Duodenal mucosa (tissue), 2 donors: Measurements from ENCODE around the gene IBA57.

ENCODE experiments used
- H3K27ac ChIP-seq: one replicate; pipeline ENCODE4 v1.7.0; 2013; ENCODE audit warnings: low read depth, low read length
- H3K27me3 ChIP-seq, 2 donors: one replicate each; pipeline ENCODE4 v1.7.0; 2013; ENCODE audit warnings: low read length in 2 of 2, control low read depth in 1 of 2; ENCODE audit not compliant: insufficient read depth in 2 of 2, control insufficient read depth in 1 of 2
- H3K36me3 ChIP-seq, 2 donors: one replicate each; pipeline ENCODE4 v1.7.0; 2013; ENCODE audit warnings: low read length in 2 of 2, control low read depth in 1 of 2; ENCODE audit not compliant: insufficient read depth in 2 of 2, control insufficient read depth in 1 of 2
- H3K4me1 ChIP-seq, 2 donors: one replicate each; pipeline ENCODE4 v1.7.0; 2013; ENCODE audit warnings: low read length in 2 of 2, control low read depth in 1 of 2; ENCODE audit not compliant: insufficient read depth in 2 of 2, control insufficient read depth in 1 of 2
- H3K4me3 ChIP-seq, 2 donors: one replicate each; pipeline ENCODE4 v1.7.0; 2013; ENCODE audit warnings: low read length in 2 of 2, low read depth in 1 of 2
- H3K9ac ChIP-seq, 2 donors: one replicate each; pipeline ENCODE4 v1.7.0; 2013; ENCODE audit warnings: low read length in 2 of 2, low read depth in 1 of 2
- H3K9me3 ChIP-seq, 2 donors: one replicate each; pipeline ENCODE4 v1.7.0; 2013; ENCODE audit warnings: low read length in 2 of 2, control low read depth in 1 of 2; ENCODE audit not compliant: control insufficient read depth in 1 of 2

The IBA57 gene

DNA sequence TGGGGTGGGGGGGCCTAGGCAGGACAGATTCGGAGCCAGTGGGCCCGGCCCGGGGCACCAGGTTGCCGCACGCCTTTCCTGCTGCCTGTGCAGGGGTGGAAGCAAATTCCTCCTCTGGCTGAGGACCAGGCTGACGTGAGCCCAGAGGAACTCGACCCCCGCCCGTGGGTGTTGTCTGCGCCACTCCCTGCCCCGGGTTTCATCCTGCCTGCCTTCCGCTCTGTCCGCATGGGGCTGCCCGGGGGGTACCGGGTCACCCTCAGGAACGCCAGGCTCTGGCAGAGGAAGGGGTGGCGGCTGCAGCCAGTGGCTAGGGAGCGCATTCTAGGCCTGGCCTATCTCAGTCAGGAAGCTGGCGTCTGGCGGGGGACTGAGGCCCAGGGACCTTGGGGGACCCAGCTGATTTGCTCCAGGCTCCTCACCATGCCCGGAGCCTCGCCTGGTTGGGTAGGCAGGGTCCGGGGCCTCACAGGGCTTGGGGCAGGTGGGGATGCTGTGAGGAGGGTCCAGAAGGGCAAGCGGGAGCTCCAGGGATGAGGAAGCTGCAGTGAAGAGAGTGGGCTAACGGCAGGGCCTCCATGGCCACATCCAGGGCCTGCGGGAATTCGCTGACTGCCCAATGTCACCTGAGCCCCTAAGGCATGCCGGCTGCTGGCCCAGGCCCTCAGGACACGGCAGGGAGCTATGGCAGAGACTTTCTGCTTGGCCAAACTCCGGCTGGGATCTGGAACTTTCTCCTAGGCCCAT lies 2.4 kb upstream of the IBA57 start:
- Histone ChIP-seq H3K9ac (peak overlapping the region in 1 of 2 donors; percentile 25), H3K27me3 (peaks cover 0 to 2% of the 10 kb centered on the region in 2 donors), H3K9me3 (no peaks in the 10 kb centered on the region), H3K27ac (peak overlapping the region; percentile 62), H3K36me3 (no peaks in the 10 kb centered on the region), H3K4me1 (peaks cover 28 to 34% of the 10 kb centered on the region in 2 donors), H3K4me3 (no peak overlapping the region)

DNA sequence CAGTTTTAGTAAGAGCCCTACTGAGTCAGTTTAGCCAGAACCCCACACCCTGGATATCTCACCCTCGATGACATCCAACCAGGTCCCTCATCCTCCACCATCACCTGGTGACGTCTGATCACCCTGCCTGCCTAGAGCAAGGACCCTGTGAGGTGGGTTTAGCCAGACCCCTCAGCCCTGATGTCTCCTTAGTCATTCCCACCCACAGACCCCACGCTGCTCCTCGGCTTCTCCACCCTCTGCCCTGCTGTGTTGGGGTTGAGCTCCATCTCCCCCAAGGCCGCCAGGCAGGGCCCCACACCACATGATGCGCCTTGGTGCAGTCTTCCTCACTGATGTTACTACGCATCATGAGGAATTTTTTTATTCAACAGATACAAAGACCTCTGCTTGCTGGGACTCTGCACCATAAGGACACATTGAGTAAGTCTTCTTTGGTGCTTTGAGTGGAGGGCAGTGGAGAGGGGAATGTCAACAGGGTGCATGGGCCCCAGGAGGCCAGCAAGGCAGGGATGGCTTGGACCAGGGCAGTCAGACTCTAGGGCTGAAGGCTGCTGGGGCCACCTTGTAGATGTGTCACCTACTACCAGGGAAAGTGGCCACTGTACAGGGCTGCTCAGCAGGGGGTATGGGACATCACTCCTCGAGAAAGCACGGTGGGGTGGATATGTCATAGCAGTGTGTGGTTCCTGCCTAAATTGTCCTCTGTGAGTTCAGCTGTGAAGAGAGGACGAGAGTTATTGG lies 1.7 kb upstream of the IBA57 start:
- Histone ChIP-seq H3K4me3 (no peak overlapping the region), H3K27me3 (no peaks in the 10 kb centered on the region), H3K27ac (no peak overlapping the region), H3K9ac (peak overlapping the region in 1 of 2 donors; percentile 10), H3K4me1 (peaks cover 28 to 34% of the 10 kb centered on the region in 2 donors), H3K36me3 (peaks cover 0 to 2% of the 10 kb centered on the region in 2 donors), H3K9me3 (no peaks in the 10 kb centered on the region)

DNA sequence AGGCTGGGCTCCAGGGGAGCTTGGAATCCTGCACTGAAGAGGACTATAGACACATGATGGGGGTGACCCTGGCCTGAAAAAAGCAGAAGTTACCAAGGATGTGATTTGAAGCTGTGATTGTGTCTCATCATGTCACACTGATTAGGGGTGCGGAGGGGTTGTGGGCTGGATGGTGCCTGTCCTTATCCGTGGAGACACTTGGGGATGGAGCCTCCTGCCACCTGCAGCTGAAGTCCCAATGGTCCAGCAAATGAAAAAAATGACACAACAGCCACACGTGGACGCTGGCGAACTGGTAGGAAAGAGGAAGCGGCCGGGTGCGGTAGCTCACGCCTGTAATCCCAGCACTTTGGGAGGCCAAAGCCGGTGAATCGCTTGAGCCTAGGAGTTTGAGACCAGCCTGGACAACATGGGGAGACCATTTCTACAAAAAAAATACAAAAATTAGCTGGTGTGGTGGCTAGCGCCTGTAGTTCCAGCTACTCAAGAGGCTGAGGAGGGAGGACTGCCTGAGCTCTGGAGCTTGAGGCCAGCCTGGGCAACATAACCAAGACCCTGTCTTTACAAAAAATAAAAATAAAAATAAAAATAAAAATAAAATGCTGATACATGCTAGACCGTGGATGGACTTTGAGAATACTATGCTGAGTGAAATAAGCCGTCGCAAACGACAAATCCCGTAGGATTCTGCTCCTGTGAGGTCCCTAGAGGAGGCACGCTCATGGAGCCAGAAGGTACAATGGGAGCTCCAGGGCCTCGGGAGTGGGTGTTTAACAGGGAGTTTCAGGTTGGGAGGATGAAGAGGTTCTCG lies 838 bp upstream of the IBA57 start:
- Histone ChIP-seq H3K4me3 (peak overlapping the region; percentile 76 to 88), H3K36me3 (peaks cover 0 to 2% of the 10 kb centered on the region in 2 donors), H3K9me3 (no peaks in the 10 kb centered on the region), H3K27me3 (no peaks in the 10 kb centered on the region), H3K4me1 (peaks cover 28 to 34% of the 10 kb centered on the region in 2 donors), H3K9ac (peak overlapping the region; percentile 76 to 91), H3K27ac (peak overlapping the region; percentile 100)

DNA sequence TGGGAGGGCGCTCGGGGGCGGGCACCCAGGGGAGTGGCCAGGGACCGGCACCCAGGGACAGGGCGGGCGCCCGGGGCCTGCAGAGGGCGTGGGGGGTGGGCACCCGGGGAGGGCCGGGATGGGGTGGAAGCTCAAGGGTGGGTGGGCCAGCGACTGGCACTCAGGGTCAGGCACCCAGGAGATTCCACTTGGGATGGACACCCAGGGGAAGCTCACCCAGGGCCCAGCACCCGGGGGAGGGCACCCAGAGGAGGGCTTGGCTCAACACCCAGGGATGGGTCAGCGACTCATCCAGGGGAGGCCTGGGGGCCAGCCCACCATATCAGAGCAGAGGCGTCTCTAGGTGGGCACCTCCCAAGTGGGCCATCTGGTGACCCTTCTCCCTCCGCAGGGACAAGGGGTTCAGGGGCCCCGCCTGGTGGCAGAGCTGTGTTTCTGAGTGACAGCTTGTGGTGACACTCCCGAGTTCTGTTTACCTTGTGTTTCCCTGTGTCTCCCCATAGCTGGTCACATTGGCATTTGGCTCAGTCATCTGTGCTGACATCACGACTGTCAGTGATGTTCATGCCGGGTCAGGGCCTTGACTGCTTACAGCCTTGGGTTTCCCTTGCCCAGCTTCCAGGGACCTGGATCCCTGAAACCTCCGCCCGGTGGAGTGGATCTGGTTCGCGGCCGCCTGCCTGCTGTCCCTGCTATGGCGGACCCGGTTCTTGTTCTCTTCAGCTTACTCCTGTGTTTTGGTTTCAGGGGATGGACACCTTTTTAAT lies 749 bp downstream of the IBA57 start:
- no peaks in the 10 kb centered on the region for H3K27me3 ChIP-seq
- H3K4me3 ChIP-seq: peak overlapping the region; percentile 77 to 91
- peak overlapping the region; percentile 87 to 98 for H3K9ac ChIP-seq
- peak overlapping the region; percentile 100 for H3K27ac ChIP-seq
- H3K9me3 ChIP-seq: no peaks in the 10 kb centered on the region
- peaks cover 27 to 34% of the 10 kb centered on the region in 2 donors for H3K4me1 ChIP-seq
- H3K36me3 ChIP-seq: peaks cover 0 to 2% of the 10 kb centered on the region in 2 donors

DNA sequence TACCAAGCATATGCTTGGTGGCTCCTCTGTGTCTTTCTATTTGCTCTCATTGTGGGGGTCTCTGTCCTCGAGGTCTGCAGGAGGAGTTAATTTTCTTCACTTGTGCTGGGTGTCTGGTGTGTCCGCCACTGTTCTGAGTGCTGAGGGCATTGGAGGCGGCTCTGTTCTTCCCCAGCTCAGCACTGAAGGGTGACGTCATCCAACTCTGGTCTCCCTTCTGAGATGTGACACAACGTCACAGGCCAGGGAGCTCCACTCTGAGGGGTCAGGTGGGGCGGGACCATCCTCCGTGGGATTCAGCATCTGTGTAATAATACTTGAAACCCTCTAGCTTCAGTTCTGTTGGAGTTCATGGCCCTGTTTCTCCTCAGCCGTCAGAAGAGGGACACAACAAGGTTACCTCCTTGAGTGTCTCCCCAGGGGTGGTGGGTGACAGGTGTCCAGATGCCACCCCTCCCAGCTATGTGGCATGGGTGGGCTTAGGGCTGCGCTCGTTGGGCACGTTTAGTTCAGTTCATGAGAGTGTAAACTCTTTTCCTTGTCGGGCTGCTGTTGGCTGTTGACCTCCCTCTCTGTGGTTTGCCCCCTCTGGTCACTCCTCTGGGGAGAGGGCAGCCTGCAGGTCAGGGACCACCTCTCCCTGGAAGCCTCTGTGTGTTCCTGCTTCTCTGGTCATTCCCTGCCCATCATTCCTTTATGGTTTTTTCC lies 3.1 kb downstream of the IBA57 start:
- no peak overlapping the region for H3K4me3 ChIP-seq

DNA sequence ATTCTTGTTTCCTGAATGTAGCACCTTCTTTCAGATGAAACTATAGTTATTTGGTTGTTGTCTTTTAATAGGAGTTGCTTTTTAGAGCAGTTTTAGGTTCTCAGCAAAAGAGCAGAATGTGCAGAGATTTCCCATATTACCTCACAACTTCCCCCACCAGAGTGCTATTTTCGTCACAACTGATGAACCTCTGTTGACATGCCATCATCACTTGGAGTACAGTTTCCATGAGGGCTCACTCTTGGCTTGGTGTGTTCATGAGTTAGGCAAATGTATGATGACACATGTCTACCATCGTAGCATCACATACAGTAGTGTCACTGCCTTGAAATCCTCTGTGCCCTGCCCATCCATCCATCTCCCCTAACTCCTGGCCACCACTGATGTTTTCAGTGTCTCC lies 3.7 kb downstream of the IBA57 start:
- Histone ChIP-seq H3K9me3 (no peaks in the 10 kb centered on the region), H3K27ac (no peak overlapping the region), H3K4me3 (no peak overlapping the region), H3K4me1 (peaks cover 7 to 15% of the 10 kb centered on the region in 2 donors), H3K9ac (no peak overlapping the region), H3K36me3 (peaks cover 0 to 7% of the 10 kb centered on the region in 2 donors), H3K27me3 (no peaks in the 10 kb centered on the region)

More for the DNA sequence above, 3.1 kb downstream of the IBA57 start:
- Histone ChIP-seq H3K4me1 (peaks cover 7 to 15% of the 10 kb centered on the region in 2 donors), H3K9ac (no peak overlapping the region), H3K9me3 (no peaks in the 10 kb centered on the region), H3K27ac (no peak overlapping the region), H3K27me3 (no peaks in the 10 kb centered on the region), H3K36me3 (peaks cover 0 to 7% of the 10 kb centered on the region in 2 donors)

DNA sequence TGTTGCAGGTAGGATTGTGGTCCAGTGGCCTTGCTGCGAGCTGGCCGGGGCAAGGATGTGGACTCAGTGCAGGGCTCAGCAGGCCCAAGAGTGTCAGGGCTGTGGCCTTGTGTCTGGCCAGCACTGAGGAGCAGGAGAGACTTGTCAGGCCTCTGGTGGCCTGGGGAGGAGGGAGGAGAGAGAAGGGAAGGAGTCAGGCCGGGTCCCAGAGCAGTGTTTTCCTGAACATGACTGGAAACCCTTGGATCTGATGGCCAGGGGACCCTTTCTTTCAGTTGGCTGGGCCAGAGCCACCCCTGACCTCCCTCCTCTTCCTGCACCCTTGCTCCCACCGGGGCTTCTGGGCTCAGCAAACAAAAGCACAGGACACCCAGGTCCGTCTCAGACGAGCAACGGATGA lies 5.1 kb downstream of the IBA57 start:
- H3K27me3 ChIP-seq: no peaks in the 10 kb centered on the region
- no peak overlapping the region for H3K4me3 ChIP-seq
- H3K27ac ChIP-seq: no peak overlapping the region
- H3K9ac ChIP-seq: no peak overlapping the region
- no peaks in the 10 kb centered on the region for H3K9me3 ChIP-seq
- peaks cover 7 to 8% of the 10 kb centered on the region in 2 donors for H3K4me1 ChIP-seq
- H3K36me3 ChIP-seq: peaks cover 0 to 18% of the 10 kb centered on the region in 2 donors

DNA sequence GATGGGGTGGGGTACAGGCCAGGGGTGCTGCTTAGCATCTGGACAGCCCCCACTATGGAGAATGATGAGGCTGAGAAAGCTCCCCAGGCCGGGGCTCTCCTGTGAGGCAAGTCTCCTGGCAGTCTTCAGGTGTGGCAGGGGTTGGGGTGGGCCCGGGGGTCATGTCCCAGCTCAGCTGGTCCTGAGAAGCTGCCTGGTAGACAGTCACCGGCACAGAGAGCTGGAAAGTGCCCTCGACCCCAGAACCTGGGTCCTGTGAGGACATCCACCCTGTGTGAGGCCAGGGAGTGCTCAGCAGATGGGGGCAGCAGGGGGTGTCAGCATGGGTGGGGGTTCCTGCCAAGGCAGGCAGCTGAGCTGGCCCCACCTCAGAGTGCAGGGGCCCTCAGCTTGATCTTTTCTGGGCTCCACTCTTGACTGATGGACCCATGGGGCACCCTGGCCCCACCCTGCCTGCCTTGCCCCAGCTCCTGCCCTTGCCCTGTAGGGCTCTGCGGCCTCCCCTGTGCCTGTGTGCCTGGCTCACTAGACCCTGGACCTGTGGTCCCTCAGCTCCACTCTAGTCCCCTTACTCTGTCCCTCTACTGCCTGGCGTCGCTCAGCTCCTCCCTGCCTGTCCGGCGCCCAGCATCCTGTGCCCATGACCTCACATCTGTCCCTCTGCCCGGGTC lies 5.8 kb downstream of the IBA57 start:
- Histone ChIP-seq H3K4me1 (peaks cover 6 to 7% of the 10 kb centered on the region in 2 donors), H3K9ac (no peak overlapping the region), H3K27ac (no peak overlapping the region), H3K36me3 (peaks cover 3 to 22% of the 10 kb centered on the region in 2 donors), H3K4me3 (no peak overlapping the region), H3K27me3 (no peaks in the 10 kb centered on the region), H3K9me3 (no peaks in the 10 kb centered on the region)
